ENCODE results near the gene PAQR4.

PAQR4 gene

GRCh38 chr16:2962334-2963073 lies 6.6 kb upstream of the PAQR4 start:
- peak overlapping the region; percentile 23 for H3K4me3 ChIP-seq (ENCODE audit: low read depth, low read length)
- TF ChIP-seq, protein P1, sequence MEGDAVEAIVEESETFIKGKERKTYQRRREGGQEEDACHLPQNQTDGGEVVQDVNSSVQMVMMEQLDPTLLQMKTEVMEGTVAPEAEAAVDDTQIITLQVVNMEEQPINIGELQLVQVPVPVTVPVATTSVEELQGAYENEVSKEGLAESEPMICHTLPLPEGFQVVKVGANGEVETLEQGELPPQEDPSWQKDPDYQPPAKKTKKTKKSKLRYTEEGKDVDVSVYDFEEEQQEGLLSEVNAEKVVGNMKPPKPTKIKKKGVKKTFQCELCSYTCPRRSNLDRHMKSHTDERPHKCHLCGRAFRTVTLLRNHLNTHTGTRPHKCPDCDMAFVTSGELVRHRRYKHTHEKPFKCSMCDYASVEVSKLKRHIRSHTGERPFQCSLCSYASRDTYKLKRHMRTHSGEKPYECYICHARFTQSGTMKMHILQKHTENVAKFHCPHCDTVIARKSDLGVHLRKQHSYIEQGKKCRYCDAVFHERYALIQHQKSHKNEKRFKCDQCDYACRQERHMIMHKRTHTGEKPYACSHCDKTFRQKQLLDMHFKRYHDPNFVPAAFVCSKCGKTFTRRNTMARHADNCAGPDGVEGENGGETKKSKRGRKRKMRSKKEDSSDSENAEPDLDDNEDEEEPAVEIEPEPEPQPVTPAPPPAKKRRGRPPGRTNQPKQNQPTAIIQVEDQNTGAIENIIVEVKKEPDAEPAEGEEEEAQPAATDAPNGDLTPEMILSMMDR (IDR thresholded peaks at IDR 0.05; ENCODE audit: borderline replicate concordance, insufficient read depth, low read depth, low read length) = no peak

DNA sequence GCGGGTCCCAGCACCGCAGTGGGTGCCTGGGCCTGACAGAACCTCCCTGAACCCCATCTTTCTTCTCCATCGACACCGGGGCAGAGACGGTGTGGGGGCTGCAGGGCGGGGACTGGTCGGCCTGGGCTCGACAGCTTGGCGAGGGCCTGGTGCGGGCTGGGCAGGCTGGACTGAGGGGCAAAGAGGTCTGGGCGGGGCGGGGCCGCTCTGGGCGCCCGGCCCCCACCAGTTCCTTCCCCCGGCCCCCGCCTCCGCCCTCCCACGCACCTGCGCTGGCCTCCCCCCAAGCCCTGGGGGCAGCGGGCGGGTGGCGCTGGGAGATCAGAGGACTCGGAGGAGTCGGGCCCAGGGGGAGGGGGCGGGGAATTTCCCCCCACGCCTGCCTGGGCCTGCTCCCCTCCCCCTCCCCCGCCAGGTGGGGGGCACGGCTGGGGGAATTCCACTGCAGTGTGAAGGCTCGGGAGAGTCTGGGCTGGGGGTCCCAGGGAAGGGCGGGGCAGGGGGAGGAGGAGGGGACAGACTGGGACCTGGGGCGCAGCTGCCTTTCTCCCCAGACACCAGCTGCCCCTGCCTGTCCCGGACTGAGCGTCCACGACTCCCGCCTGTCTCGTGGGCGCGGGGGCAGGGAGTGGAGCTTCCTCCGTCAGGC lies 6.0 kb upstream of the PAQR4 start:
- TF ChIP-seq, protein P1 (IDR thresholded peaks at IDR 0.05; ENCODE audit: borderline replicate concordance, insufficient read depth, low read depth, low read length) = no peak
- peak overlapping the region; percentile 54 for H3K4me3 ChIP-seq (ENCODE audit: low read depth, low read length)

- peak within 1 kb of the TSS; percentile 54 for H3K4me3 ChIP-seq (ENCODE audit: low read depth, low read length)
- TF ChIP-seq, protein P1 (IDR thresholded peaks at IDR 0.05; ENCODE audit: borderline replicate concordance, insufficient read depth, low read depth, low read length) = 0 out of 2 replicates have a peak, but pooled peaks have one; percentile 11
Measured at GRCh38 chr16:2963723-2964474, 5.2 kb upstream of the PAQR4 start, which contains the start of gene KREMEN2. KREMEN2 (plus strand) TSS chr16:2964275; CDS start chr16:2964521, 246 bp downstream.

DNA sequence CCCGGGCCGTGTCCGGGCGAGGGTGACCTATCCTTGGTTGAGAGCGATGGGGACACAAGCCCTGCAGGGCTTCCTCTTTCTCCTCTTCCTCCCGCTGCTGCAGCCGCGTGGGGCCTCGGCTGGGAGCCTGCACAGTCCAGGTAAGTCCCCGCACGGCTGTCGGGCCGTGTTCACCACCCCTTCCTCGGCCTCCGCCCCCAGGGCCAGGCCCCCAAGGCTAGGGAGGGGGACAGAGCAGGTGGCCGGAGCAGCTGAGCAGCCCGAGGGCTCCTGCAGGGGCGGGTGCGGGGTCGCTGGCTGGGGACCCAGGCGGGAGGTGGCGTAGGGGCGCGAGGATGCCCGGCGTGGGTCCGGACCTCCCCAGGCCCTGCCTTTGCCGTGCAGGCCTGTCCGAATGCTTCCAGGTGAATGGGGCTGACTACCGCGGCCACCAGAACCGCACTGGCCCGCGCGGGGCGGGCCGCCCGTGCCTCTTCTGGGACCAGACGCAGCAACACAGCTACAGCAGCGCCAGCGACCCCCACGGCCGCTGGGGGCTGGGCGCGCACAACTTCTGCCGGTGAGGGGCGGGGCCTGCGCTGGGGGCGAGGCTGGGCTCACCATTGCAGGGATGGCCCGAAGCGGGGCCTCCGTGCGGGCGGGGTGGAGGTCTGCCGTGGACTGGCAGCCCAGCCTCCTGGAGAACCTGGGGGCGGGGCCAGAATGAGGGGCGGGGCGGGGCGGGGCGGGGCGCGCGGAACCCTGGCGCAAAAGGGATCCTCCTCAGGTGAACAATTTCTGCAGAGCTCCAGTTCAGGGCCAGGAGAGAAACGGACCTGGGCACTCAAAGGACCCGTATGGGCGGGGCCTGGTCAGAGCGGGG lies 4.4 kb upstream of the PAQR4 start:
- TF ChIP-seq, protein P1 (IDR thresholded peaks at IDR 0.05; ENCODE audit: borderline replicate concordance, insufficient read depth, low read depth, low read length) = no peak
- peak overlapping the region; percentile 54 for H3K4me3 ChIP-seq (ENCODE audit: low read depth, low read length)

DNA sequence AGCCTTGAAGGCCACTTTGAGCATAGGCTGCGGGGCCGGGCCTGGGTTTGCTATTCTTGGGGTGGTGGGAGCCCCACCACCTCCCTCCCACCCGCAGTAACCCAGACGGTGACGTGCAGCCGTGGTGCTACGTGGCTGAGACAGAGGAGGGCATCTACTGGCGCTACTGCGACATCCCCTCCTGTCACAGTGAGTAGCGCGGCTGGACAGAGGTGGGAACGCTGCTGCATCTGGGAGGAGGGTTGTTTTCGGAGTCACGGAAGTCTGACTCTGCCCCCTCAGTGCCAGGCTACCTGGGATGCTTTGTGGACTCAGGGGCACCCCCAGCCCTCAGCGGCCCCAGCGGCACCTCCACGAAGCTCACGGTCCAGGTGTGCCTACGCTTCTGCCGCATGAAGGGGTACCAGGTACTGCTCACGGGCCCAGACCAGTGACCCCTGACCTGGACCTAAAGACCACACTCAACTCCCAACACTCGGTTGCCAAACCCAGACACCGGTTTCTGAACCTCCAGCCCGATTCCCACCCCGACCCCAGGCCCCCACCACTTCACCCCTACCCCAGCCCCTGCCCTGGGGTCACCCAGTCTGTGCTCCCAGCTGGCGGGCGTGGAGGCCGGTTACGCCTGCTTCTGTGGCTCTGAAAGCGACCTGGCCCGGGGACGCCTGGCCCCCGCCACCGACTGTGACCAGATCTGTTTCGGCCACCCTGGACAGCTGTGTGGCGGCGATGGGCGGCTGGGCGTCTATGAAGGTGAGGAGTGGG lies 2.9 kb upstream of the PAQR4 start:
- TF ChIP-seq, protein P1 (IDR thresholded peaks at IDR 0.05; ENCODE audit: borderline replicate concordance, insufficient read depth, low read depth, low read length) = no peak
- no peak overlapping the region for H3K4me3 ChIP-seq (ENCODE audit: low read depth, low read length)

GRCh38 chr16:2966808-2967191 lies 2.3 kb upstream of the PAQR4 start:
- TF ChIP-seq, protein P1 (IDR thresholded peaks at IDR 0.05; ENCODE audit: borderline replicate concordance, insufficient read depth, low read depth, low read length) = peak; percentile 6; the same call in 1 of the 2 replicates
- no peak overlapping the region for H3K4me3 ChIP-seq (ENCODE audit: low read depth, low read length)

Measured in GM12875 (cell line).